MCF 10A (cell line): ENCODE results near the gene TMEM252. TPM values are rescaled to one million over a fixed set of nuclear protein-coding genes. Genes with fewer than 3 reads are reported as not detected.

ENCODE experiments used
- BruUV-seq: library from RNA; stranded (reverse); fragments of 400-500 nt; replicated peaks from 2 replicates; lab custom pipeline; 2021; lab: Mats Ljungman, UMichigan
- CTCF ChIA-PET: fragments of 300-600 bp; sonication (Branson Sonifier 250); formaldehyde crosslinking; extraction: SDS; loops from one replicate; lab custom pipeline; 2021; ENCODE audit warnings: antibody characterized with exemption, inconsistent platforms; lab: Yijun Ruan, JAX
- POLR2A ChIA-PET: fragments of 300-600, 350-650 bp; sonication (Branson Sonifier 250); formaldehyde crosslinking; extraction: SDS; loops from one replicate; lab custom pipeline; 2020; ENCODE audit warnings: antibody characterized with exemption, inconsistent platforms; lab: Yijun Ruan, JAX
- DNase-seq: peaks from one replicate; pipeline ENCODE4 v3.0.0-alpha.2; 2018; ENCODE audit not compliant: unreplicated experiment
- H3K27ac Mint-ChIP-seq: one replicate; pipeline ENCODE4 v1.8.0; 2022; ENCODE audit warnings: mild to moderate bottlenecking, low read depth, mixed read lengths; ENCODE audit not compliant: unreplicated experiment
- H3K27me3 Mint-ChIP-seq: one replicate; pipeline ENCODE4 v1.8.0; 2022; ENCODE audit warnings: mixed read lengths; ENCODE audit not compliant: insufficient read depth, unreplicated experiment
- H3K36me3 Mint-ChIP-seq: one replicate; pipeline ENCODE4 v1.8.0; 2022; ENCODE audit warnings: mild to moderate bottlenecking, moderate library complexity, mixed read lengths; ENCODE audit not compliant: insufficient read depth, unreplicated experiment
- H3K4me1 Mint-ChIP-seq: one replicate; pipeline ENCODE4 v1.8.0; 2022; ENCODE audit warnings: mixed read lengths; ENCODE audit not compliant: insufficient read depth, unreplicated experiment
- H3K4me3 Mint-ChIP-seq: one replicate; pipeline ENCODE4 v1.8.0; 2022; ENCODE audit warnings: mild to moderate bottlenecking, moderate library complexity, mixed read lengths; ENCODE audit not compliant: unreplicated experiment
- H3K9me3 Mint-ChIP-seq: one replicate; pipeline ENCODE4 v1.8.0; 2022; ENCODE audit warnings: mixed read lengths; ENCODE audit not compliant: unreplicated experiment
- CTCF ChIP-seq: fragments of 200-600 bp; IDR thresholded peaks from one replicate; pipeline ENCODE4 v1.8.0; 2022; ENCODE audit warnings: antibody characterized with exemption, mild to moderate bottlenecking; ENCODE audit not compliant: unreplicated experiment
- intact Hi-C: fragments of 100-400 bp; cut with micrococcal nuclease; formaldehyde crosslinking; loops from 2 replicates; pipeline ENCODE4 v1.14.1; 2022
- total RNA-seq: library from RNA; stranded (reverse); gene quantifications from 2 replicates; pipeline ENCODE4 v1.2.3, GENCODE V29; 2022

TMEM252 gene
- total RNA-seq, 1 experiment from 2014 or later = not detected

- TF ChIP-seq CTCF = no peak
- ChIA-PET POLR2A (no interaction called here), CTCF (interaction anchor here (0.6 to 1.8 kb wide), 7 partner anchors 12 to 674 kb away, joined by 3 to 9 read pairs (median 3); partner anchors contain the start of gene TMEM252)
- H3K36me3 Mint-ChIP-seq = no peaks in the 10 kb centered on the region
- peaks cover 17% of the 10 kb centered on the region for H3K27me3 Mint-ChIP-seq
- H3K9me3 Mint-ChIP-seq = no peaks in the 10 kb centered on the region
- H3K4me1 Mint-ChIP-seq = peaks cover 14% of the 10 kb centered on the region
- intact Hi-C loops = no loop called here
- H3K27ac Mint-ChIP-seq = no peak overlapping the region
- no peak for DNase-seq
- no peak overlapping the region for H3K4me3 Mint-ChIP-seq
- no TSS peak for BruUV-seq
Measured at GRCh38 chr9:68555437-68556150, 14.9 kb upstream of the TMEM252 start.

GRCh38 chr9:68552700-68553476, 12.2 kb upstream of the TMEM252 start:
- ChIA-PET POLR2A (interaction anchor here (0.6 to 1.2 kb wide), 3 partner anchors 38 to 227 kb away, joined by 3 to 4 read pairs (median 3); a partner anchor contains a TSS), CTCF (interaction anchor here (0.6 kb wide), 2 partner anchors 14 to 41 kb away, joined by 4 read pairs; no protein-coding TSS in a partner anchor)
- BruUV-seq = no TSS peak
- DNase-seq = peak; percentile 18
- Mint-ChIP-seq H3K9me3 (no peaks in the 10 kb centered on the region), H3K36me3 (no peaks in the 10 kb centered on the region), H3K4me1 (peaks cover 14% of the 10 kb centered on the region), H3K4me3 (no peak overlapping the region), H3K27ac (peak overlapping the region; percentile 67), H3K27me3 (peaks cover 17% of the 10 kb centered on the region)
- intact Hi-C loops = loop anchor here (5.0 kb wide), 1 partner anchor 36 kb away; no protein-coding TSS in a partner anchor
- TF ChIP-seq CTCF = no peak

- DNase-seq = no peak
- ChIA-PET POLR2A (interaction anchor here (1.0 kb wide), 1 partner anchor 36 kb away, joined by 5 read pairs; no protein-coding TSS in a partner anchor), CTCF (interaction anchor here (0.6 to 1.7 kb wide), 6 partner anchors 9 to 44 kb away, joined by 3 to 5 read pairs (median 4); partner anchors contain the start of gene TMEM252)
- TF ChIP-seq CTCF = no peak
- Mint-ChIP-seq H3K4me1 (peaks cover 14% of the 10 kb centered on the region), H3K9me3 (no peaks in the 10 kb centered on the region), H3K4me3 (no peak overlapping the region), H3K36me3 (no peaks in the 10 kb centered on the region), H3K27me3 (peaks cover 1% of the 10 kb centered on the region), H3K27ac (peak overlapping the region; percentile 28)
- intact Hi-C loops = loop anchor here (5.0 kb wide), 1 partner anchor 34 kb away; no protein-coding TSS in a partner anchor
- no TSS peak for BruUV-seq
Measured at GRCh38 chr9:68551191-68551590, 10.5 kb upstream of the TMEM252 start.

- Mint-ChIP-seq H3K36me3 (no peaks in the 10 kb centered on the region), H3K27ac (no peak overlapping the region), H3K4me1 (peaks cover 14% of the 10 kb centered on the region), H3K27me3 (peaks cover 7% of the 10 kb centered on the region), H3K9me3 (no peaks in the 10 kb centered on the region), H3K4me3 (no peak overlapping the region)
- CTCF ChIA-PET = interaction anchor here (0.6 to 1.3 kb wide), 2 partner anchors 16 to 33 kb away, joined by 3 to 4 read pairs; no protein-coding TSS in a partner anchor
- intact Hi-C loops = no loop called here
- no peak for TF ChIP-seq CTCF
- DNase-seq = no peak
- BruUV-seq = no TSS peak
- POLR2A ChIA-PET = no interaction called here
Measured at GRCh38 chr9:68548241-68548640, 7.6 kb upstream of the TMEM252 start.
